ENCODE data around the gene B4GALT2. TPM values are rescaled to one million over a fixed set of nuclear protein-coding genes. Genes with fewer than 3 reads are reported as not detected.

The B4GALT2 gene
- total RNA-seq, 1 donor from 2014 or later = 61.7 TPM

DNA sequence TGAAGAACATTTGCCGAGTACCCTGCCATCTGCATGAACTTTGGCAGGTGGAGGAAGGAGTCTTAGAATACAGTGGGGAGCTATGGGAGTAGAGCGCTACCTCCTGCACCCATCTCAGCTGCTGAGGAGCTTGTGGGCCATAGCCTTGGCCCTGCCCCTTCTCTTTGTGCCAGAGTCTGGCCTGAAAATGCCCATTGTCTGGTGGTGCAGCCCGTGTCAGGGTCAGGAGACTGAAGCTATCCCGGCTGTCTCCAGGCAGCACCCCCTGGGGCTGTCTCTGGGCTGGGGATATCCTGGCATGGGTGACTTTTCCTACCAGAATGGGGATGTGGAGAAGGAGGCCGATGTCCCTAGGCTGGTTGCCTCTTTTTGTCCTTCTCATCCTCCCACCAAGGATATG lies 25.0 kb upstream of the B4GALT2 start:
- H3K4me3 Mint-ChIP-seq (ENCODE audit: low read depth) = no peak overlapping the region

DNA sequence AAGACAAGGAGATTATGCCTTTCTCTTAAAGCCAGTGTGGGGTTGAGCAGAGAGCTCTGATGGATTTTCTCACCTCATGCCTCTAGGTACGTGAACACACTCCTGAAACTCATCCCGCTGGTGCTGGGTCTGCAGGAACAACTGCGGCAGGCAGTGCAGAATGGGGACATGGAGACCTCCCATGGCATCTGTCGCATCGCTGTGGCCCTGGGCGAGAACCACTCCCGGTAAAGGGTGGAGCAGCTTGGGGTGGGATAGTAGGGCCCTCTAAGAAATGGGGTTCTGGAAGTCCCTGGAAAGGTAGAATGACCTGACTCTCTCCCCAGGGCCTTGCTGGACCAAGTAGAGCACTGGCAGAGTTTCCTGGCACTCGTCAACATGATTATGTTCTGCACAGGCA lies 22.8 kb upstream of the B4GALT2 start:
- no peaks in the 10 kb centered on the region for H3K27me3 Mint-ChIP-seq
- no peak overlapping the region for H3K27ac Mint-ChIP-seq
- TF ChIP-seq, protein P1, sequence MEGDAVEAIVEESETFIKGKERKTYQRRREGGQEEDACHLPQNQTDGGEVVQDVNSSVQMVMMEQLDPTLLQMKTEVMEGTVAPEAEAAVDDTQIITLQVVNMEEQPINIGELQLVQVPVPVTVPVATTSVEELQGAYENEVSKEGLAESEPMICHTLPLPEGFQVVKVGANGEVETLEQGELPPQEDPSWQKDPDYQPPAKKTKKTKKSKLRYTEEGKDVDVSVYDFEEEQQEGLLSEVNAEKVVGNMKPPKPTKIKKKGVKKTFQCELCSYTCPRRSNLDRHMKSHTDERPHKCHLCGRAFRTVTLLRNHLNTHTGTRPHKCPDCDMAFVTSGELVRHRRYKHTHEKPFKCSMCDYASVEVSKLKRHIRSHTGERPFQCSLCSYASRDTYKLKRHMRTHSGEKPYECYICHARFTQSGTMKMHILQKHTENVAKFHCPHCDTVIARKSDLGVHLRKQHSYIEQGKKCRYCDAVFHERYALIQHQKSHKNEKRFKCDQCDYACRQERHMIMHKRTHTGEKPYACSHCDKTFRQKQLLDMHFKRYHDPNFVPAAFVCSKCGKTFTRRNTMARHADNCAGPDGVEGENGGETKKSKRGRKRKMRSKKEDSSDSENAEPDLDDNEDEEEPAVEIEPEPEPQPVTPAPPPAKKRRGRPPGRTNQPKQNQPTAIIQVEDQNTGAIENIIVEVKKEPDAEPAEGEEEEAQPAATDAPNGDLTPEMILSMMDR (IDR thresholded peaks at IDR 0.05; ENCODE audit: unreplicated experiment) = no peak
- peaks cover 8% of the 10 kb centered on the region for H3K36me3 Mint-ChIP-seq (ENCODE audit: insufficient read depth)
- H3K4me3 Mint-ChIP-seq (ENCODE audit: low read depth) = no peak overlapping the region
- DNase-seq (ENCODE audit: low spot score, unreplicated experiment) = no peak
- no peaks in the 10 kb centered on the region for H3K9me3 Mint-ChIP-seq (ENCODE audit: low read depth)
- peaks cover 6% of the 10 kb centered on the region for H3K4me1 Mint-ChIP-seq (ENCODE audit: low read depth)

More for the DNA sequence above, 25.0 kb upstream of the B4GALT2 start:
- DNase-seq (ENCODE audit: low spot score, unreplicated experiment) = no peak
- TF ChIP-seq, protein P1 (IDR thresholded peaks at IDR 0.05; ENCODE audit: unreplicated experiment) = no peak
- Mint-ChIP-seq H3K27ac (peak overlapping the region; percentile 73), H3K27me3 (no peaks in the 10 kb centered on the region), H3K4me1 (ENCODE audit: low read depth) (peaks cover 6% of the 10 kb centered on the region), H3K9me3 (ENCODE audit: low read depth) (no peaks in the 10 kb centered on the region), H3K36me3 (ENCODE audit: insufficient read depth) (peaks cover 8% of the 10 kb centered on the region)

DNA sequence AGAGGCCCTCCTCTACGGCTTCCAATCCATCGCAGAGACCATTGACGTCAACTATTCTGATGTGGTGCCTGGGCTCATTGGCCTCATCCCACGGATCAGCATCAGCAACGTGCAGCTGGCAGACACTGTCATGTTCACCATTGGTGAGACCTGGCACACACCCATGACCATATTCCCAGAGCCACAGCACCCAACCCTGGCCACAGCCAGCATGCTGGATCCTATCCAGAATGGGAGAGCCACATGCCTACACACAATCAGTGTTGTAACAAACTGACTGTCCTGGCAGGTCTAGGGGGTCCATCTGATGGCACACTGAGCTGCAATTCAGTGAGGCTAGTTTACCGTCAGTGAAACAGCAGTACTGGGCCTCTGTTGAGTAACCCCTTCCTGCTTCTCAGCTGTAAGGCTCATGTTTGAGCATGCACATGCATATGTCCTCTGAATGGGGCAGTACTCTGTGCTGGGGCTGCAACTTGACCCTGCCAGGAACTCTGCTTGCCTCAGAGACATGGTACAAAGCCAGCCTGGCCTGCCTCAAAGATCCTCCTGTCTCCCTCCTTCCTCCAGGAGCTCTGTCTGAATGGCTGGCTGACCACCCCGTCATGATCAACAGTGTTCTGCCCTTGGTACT lies 21.5 kb upstream of the B4GALT2 start:
- Mint-ChIP-seq H3K27ac (no peak overlapping the region), H3K27me3 (no peaks in the 10 kb centered on the region), H3K4me1 (ENCODE audit: low read depth) (peaks cover 6% of the 10 kb centered on the region), H3K9me3 (ENCODE audit: low read depth) (no peaks in the 10 kb centered on the region), H3K4me3 (ENCODE audit: low read depth) (no peak overlapping the region), H3K36me3 (ENCODE audit: insufficient read depth) (peaks cover 10% of the 10 kb centered on the region)
- no peak for DNase-seq (ENCODE audit: low spot score, unreplicated experiment)
- TF ChIP-seq, protein P1 (IDR thresholded peaks at IDR 0.05; ENCODE audit: unreplicated experiment) = no peak

DNA sequence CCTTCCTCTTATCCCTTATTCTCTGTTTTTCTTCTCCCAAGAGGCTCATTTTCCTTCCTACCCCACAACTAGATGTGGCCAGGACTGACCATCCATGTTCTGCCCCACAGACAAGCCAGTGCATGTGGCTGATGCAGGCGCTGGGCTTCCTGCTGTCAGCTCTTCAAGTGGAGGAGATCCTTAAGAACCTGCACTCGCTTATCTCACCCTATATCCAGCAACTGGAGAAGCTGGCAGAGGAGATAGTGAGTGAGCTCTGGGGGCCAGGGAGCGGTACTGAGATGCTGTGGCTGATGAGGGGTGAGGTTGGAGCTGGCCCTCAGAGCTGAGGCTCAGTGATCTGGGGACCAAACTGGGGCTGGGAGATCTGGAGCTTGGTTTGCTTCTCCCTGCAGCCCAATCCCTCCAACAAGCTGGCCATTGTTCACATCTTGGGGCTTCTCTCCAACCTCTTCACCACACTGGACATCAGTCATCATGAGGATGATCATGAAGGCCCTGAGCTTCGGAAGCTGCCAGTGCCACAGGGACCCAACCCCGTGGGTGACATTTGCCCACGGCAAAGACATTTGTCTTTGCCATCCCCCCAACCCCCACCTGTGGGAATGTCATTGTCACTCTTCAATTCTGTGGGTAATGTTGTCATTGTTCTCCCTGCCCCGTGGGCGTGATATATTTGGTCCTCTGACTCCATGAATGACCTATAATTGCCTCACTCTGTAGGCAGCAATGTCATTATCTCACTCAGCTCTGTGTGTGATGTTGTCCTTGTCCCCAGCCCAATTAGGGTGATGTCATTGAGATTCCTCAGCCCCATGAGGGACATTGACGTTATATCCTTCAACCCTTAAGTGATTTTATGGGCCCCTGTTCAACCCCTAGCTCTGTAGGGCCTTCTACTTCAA lies 20.4 kb upstream of the B4GALT2 start:
- TF ChIP-seq, protein P1 (IDR thresholded peaks at IDR 0.05; ENCODE audit: unreplicated experiment) = no peak
- no peaks in the 10 kb centered on the region for H3K4me1 Mint-ChIP-seq (ENCODE audit: low read depth)
- no peaks in the 10 kb centered on the region for H3K9me3 Mint-ChIP-seq (ENCODE audit: low read depth)
- H3K36me3 Mint-ChIP-seq (ENCODE audit: insufficient read depth) = peaks cover 10% of the 10 kb centered on the region
- no peak overlapping the region for H3K27ac Mint-ChIP-seq
- no peaks in the 10 kb centered on the region for H3K27me3 Mint-ChIP-seq
- no peak overlapping the region for H3K4me3 Mint-ChIP-seq (ENCODE audit: low read depth)
- no peak for DNase-seq (ENCODE audit: low spot score, unreplicated experiment)

DNA sequence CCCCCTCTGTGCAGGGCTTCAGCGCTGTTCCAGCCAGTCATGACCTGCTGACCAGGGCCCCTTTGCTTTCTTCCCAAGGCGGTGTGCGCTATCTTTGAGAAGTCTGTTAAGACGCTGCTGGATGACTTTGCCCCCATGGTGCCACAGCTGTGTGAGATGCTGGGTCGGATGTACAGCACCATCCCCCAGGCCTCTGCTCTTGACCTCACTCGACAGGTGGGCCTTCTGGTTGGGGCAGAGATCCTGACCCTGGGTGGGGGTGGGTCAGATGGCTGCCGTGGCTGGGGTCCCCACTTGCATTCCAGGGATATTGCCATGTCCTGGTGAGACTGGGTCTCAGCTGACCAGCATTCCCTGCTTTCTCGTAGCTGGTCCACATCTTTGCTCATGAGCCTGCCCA lies 18.2 kb upstream of the B4GALT2 start:
- Mint-ChIP-seq H3K36me3 (ENCODE audit: insufficient read depth) (peaks cover 10% of the 10 kb centered on the region), H3K27me3 (no peaks in the 10 kb centered on the region), H3K4me3 (ENCODE audit: low read depth) (no peak overlapping the region), H3K9me3 (ENCODE audit: low read depth) (no peaks in the 10 kb centered on the region), H3K4me1 (ENCODE audit: low read depth) (no peaks in the 10 kb centered on the region), H3K27ac (no peak overlapping the region)
- no peak for DNase-seq (ENCODE audit: low spot score, unreplicated experiment)
- TF ChIP-seq, protein P1 (IDR thresholded peaks at IDR 0.05; ENCODE audit: unreplicated experiment) = no peak
